ENCODE measurements around the gene TDRD9.

The TDRD9 gene

DNA sequence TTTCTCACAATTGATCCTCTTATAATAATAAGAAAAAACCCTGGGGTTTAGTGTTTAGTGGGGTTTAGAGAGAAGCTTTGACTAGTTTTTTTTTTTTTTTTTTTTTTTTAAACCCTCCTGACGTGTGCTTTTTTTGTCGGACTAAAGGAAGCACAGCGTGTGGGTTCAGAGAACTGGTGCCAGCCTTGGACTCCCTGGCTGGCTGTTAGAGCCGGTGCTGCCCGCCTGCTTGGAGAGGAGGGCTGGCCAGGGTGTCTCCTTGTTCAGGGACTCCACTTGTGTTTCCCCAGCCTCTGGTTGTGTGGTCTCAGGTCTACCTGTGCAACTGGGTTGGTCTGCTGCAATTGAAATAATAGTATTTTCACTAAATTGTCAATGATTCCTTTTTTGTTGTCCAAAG lies 103.1 kb downstream of the TDRD9 start:
- DNase-seq (ENCODE audit: low spot score), result no peak

DNA sequence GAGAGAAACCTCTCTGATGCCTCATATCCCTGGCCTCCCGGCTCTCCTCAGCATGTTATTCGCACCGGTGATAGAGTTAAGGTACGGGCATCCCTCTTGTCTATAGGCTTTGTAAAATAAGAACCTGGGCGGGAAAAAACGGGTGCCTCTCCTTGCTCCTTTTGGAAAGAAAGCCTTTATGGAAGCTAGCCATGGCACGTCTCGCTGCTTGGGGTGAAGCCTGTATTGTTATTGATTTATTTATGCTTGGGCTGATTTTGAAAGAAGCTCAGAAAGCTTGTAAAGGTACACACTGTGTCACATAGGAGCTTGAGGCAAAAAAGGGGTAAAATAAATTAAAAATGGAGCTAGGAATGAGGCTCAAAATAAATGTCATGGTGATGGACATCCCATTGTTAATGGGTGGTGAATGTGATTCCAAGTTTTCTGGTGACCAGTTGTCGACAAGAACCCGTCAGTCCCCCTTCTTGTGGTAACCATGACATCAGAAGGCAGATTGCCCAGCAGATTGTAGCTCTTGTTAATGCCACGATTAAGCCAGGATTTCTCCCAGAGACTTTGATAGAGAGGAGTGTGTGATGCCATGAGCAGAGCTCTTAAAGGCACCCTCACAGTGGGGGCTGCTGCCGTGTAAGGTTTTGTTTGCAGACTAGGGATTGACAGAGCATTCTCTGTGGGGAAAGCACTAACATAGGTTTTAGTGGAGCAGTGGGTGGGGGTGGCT lies 106.9 kb downstream of the TDRD9 start:
- DNase-seq (ENCODE audit: low spot score), result no peak

DNA sequence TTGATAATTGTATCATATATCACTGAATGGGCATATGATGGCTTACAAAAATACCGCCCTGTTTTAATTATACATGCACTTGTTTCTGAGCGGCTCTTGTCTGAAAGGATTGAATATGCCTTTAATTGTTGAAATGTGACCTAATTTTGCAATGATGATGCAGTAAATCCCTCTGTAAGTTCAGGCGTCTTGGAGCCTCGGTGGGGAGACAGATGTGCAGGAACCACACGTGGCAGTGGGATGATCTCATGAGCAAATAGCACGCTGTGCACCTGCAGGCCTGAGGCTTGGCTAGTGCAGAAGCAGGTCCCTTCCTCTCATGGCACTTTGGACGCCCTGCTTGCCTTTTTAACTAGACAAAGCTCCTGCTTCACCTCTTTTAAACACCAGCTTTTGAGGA lies 108.0 kb downstream of the TDRD9 start:
- no peak for DNase-seq (ENCODE audit: low spot score)

DNA sequence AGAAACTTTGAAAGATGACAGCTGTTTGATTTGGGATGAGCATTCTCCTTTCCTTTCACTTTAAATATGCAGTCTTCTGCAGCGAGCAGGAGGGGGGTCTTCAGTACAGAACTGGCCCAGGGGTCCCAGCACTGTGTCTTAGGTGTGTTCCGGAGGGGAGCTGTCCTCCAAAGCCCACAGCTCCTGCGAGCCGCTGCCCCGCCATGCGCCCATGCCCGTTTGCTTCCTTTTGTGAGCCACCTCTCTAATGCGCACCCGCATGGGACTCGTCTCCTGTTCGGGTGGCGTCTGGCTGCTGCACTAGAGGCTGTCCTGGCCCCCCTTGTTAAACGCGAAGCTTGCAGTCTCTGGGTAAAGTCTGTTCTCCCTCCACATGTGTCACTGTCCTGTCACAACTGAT lies 108.8 kb downstream of the TDRD9 start:
- no peak for DNase-seq (ENCODE audit: low spot score)

DNA sequence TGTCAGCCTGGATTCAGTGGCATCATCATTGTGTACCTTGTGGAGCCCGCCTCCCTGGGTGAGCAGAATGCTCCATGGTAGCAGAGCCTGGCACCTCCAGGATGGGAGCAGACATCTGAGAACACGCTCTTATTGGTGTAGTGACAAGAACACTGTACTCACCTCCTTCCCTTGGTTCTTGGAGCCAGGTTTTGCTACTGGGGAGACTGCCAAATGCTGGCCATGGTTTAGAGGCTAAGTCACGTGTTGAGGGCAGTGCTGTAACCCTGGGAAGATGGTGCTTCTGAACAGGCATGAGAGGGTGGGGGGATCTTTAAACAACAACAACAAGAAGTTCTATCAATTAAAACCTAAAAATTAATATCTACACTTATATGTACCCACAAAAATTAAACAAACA lies 109.6 kb downstream of the TDRD9 start:
- DNase-seq (ENCODE audit: low spot score), result no peak

DNA sequence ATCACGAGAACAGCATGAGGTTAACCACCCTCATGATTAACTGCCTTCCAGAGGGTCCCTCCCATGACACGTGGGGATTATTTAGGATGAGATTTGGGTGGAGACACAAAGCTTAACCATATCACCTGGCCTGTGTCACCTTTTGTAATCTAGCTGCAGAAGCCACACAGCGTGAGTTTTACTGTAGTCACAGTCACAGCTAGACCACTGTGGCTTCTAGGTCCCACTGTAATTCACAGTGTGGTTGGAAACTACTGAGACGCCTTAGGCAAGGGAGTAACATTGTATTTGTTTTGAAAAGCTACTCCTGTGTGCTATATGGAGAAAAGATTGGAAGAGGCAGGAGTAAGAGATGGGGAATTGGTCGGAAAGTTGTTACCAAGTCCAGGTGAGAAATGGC lies 111.0 kb downstream of the TDRD9 start:
- DNase-seq (ENCODE audit: low spot score), result no peak

DNA sequence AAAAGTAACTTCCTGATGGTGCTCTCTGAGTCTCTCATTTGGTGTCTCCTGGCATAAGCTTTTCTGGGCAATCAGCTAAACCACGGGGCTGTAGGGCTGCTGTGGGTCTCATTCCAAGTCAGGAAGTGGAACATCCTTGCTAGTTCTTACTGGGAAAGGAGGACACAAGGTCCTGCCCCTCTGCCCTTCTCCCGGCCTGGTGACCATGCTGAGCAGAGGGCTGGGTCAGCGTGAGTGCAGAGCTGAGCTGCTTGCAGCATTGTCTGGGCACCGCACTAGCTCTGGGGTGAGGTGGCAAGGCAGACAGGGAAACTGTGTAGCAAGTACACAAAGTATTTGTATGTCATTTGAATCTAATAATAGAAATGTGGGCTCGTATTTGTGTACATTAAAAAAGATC lies 112.3 kb downstream of the TDRD9 start:
- no peak for DNase-seq (ENCODE audit: low spot score)

DNA sequence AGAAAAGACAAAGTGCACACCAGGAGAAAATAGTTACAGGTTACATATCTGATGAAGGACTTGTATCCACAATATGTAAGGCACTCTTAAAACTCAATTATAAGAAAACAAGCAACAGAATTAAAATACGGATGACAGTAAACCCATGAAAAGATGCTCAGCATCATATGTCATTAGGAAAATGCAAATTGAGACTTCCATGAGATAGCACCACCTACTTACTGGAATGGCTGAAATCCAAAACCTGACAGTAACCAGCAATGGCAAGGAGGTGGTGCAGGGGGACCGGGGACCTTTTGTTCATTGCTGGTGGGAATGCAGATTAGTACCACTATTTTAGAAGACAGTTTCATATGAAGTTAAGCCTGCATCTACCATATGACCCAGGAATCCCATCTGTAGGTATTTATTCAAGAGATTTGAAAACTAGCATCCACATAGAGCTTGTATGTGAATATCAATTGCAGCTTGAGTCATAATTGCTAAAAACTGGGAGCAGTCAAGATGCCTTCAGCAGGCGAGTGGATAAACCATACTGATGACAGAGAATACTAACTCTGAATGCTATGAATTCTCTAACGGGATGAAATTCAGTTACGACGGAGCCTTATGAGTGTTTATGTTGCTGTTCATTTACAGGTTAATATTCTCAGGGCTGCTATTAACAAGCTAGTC lies 113.3 kb downstream of the TDRD9 start:
- DNase-seq (ENCODE audit: low spot score), result no peak

DNA sequence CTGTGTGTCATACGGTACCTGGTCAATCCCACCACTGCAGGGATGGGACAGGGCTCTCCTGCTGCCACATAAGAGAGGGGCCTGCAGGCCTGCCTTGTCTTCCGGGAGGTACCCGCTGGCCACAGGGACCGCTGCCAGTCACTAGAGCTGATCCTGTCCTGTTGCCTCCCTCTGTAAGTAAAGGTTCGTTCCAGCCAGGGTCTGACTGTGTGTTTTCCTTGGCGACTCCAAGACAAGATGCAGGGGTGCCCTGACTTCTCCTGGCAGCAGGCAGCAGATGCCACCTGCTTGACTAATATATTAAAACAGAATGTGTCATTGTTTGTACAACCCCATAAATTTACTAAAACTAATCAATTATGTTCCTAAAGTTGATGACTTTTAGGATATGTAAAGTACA lies 115.8 kb downstream of the TDRD9 start:
- DNase-seq (ENCODE audit: low spot score), result no peak

DNA sequence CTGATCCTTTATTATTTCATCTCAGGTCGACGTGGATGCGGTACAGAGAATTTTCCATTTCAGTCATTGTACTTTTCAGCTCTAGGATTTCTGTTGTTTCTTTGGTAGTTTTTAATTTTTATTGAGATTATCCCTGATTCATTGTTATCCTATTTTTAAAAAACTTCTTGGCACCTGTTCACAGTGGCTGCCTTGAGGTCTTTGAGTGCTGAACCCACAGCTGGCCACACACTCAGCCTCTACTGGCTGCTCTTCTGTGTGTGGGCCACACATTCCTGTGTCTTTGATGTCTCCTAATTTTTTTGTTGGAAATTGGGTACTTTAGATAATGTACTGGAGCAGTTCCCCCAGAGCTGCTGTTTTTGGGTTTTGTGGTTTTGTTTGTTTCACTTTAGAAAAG lies 119.5 kb downstream of the TDRD9 start:
- no peak for DNase-seq (ENCODE audit: low spot score)

DNA sequence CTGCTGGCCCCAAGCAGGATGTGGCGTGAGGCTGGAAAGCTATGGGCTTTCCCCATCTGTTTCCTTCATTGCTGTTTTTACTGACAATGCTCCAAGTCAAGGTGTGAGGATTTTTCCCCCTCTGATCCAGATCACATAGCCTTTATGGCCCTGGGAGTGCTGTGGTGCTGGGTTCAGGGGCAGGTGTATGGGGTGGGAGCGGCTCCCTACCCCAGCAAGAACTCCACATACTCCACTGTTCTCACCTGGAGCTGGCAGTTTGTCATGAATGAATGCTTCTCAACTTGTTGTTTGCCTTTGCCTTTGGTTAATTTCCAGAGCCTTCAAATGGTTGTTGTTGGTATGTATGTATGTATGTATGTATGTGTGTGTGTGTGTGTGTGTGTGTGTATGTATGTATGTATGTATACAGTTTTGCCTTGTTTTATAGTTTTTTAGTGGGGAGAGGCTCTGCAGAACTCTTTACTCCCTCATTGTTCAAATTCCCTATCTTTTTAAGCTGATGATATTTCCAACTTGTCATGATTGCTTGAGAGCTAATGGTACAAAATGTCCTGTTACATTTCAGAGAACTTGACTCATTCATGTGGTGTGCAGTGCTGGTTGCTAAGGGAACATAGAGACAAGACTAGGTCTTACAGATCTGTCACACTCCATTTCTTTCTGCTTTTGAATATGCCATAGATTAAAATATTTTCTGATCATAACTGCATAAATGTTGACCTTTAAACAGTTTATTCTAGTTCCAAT lies 120.7 kb downstream of the TDRD9 start:
- DNase-seq (ENCODE audit: low spot score), result no peak

DNA sequence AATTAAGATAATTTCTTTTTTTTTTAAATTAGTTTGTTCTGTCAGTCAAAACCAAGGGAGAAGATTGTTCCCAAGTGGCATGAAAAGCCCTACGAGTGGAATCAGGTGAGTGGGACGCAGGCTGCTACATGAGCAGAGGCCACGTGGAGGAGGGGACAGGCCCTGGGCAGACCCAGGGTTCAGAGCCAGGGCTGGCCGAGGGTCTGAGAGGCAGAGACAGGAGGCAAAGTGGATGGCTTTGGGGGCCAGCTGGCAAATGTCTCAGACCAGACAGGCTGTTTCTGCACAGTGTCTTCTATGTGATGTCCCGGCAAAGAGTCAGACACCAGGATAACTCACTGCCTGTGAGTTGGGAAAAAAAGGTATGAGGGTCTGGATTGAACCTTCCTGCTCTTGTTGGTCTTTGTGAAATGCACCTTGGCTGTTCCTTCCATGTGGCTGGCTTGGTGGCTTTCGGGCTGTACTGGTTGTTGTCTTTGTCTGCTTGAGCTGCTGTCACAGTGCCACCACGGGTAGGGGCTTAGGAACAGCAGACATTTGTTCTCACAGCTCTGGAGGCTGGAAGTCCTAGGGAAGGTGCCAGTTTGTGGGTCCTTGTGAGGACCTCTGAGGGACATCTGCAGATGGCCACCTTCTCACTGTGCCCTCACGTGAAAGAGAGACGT lies 121.5 kb downstream of the TDRD9 start:
- no peak for DNase-seq (ENCODE audit: low spot score)

DNA sequence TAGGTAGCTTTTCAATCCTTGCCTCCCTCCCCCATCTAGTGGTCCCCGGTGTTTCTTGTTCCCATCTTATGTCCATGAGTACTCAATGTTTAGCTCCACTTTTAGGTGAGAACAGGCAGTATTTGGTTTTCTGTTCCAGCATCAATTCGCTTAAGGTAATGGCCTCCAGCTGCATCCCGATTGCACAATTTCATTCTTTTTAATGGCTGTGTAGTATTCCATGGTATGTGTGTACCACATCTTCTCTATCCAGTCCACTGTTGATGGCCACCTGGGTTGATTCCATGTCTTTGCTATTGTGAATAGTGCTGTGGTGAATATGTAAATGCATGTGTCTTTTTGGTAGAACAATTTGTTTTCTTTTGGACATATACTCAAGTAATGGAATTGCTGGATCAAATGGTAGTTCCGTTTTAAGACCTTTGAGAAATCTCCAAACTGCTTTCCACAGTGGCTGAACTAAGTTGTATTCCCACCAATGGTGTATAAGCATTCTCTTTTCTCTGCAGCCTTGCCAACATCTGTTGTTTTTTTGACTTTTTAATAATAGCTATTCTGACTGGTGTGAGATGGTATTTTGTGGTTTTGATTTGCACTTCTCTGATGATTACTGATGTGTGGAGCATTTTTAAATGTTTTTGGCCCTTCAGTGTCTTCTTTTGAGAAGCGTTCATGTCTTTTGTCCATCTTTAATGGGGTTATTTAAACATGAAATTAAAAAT lies 123.0 kb downstream of the TDRD9 start:
- DNase-seq (ENCODE audit: low spot score), result no peak

DNA sequence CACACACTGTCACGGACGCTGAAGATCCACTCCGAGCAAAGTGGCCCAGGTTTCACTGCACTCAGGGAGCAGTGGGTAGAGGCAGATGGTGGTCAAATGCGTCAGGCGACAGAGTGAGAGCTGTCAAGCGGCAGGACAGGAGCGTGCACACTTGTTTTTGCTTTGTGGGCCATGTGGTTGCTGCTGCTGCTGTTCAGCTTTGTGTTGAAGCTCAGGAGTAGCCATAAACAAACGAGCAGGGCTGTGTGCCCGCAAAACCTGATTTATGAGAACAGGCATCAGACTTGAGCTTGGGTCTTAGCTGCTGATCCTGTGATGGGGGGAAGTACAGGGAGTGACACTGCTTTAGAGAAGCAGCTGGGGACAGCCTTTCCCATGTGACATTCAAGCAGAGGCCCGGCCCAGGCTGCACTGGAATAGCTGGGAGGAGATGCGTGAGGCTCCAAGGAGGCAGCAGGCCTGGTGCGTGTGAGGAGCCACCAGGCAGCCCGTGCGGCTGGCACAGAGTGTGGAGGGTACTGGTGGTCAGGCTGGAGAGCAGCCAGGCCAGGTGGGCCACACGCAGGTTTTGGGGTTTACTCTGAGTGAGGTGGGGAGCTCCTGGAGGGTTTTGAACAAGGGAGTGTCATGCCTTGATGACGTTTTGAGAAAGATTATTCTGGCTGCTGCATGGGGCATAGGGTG lies 126.1 kb downstream of the TDRD9 start:
- no peak for DNase-seq (ENCODE audit: low spot score)

DNA sequence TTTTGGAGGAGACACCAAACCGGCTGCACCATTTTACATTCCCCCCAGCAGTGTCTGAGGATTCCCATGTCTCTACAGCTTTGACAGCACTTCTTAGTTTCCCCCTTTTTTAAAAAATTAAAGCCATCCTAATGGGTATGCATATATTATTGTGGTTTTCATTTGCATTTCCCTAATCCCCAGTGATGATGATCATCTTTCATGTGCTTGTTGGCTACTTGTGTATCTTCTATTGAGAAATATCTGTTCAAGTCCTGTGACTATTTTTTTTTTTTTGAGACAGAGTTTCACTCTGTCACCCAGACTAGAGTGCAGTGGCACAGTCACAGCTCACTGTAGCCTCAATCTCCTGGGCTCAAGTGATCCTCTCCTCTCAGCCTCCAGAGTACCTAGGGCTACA lies 134.0 kb downstream of the TDRD9 start:
- DNase-seq (ENCODE audit: low spot score), result no peak

DNA sequence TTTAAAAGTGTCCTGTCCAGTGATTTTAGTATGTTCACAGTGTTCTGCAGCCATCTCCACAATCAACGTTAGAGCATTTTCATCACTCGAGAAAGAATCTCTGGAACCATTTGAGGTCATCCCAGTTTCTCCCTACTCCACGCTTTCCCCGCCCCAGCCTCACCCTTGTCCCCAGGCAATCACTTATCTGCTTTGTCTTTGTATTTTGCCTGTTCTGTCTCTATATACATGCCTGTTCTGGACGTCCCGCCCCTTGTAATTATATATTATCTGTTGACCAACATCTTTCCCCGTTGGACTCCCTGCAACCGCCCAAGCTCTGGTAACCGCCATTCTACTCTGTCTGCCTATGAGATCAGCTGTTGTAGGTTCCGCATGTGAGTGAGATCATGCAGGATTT lies 135.7 kb downstream of the TDRD9 start:
- DNase-seq (ENCODE audit: low spot score), result no peak

DNA sequence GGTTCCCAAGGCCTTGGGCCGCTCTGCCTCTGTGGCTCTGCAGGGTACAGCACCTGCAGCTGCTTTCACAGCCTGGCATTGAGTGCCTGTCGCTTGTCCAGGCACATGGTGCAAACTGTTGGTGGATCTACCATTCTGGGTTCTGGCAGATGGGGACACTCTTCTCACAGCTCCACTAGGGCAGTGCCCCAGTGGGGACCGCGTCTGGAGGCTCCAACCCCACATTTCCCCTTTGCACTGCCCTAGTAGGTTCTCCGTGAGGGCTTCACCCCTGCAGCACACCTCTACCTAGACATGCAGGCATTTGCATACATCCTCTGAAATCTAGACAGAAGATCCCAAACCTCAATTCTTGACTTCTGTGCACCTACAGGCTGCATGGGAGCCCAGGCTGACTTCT lies 138.0 kb downstream of the TDRD9 start:
- no peak for DNase-seq (ENCODE audit: low spot score)

DNA sequence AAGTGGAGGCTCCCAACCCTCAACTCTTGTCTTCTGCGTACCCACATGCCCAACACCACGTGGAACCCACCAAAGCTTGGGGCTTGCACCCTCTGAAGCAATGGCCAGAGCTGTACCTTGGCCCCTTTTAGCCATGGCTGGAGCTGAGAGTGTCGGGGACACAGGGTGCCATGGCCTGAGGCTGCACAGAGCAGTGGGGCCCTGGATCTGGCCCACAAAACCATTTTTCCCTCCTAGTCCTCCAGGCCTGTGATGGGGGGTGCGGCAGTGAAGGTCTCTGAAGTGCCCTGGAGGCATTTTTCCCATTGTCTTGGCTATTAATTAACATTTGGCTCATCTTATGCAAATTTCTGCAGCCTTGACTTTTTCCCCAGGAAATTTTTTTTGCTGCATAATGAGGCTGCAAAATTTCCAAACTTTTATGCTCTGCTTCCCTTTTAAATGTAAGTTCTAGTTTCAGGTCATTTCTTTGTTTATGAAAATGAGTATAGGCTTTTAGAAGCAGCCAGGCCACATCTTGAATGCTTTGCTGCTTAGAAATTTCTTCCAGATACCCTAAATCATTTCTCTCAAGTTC lies 138.6 kb downstream of the TDRD9 start:
- no peak for DNase-seq (ENCODE audit: low spot score)

DNA sequence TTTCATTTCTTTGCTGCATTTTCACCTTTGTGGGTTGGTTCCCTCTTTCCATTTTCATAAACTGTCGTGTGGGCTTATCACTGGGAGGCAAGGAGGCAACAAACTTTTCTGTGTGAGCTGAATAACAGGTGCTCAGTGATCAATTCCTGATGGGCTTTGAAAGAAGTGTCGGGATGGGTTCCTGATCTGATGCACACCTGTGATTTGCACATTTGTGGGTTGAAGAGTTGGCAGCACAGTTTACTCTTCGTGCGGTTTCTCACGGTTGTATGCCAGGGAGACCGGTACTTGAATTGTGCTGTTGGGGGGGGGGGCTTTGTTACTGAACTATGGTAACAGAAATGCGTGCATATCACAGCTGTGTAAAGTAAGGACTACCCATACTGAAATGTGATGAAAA lies 141.3 kb downstream of the TDRD9 start:
- DNase-seq (ENCODE audit: low spot score), result no peak

DNA sequence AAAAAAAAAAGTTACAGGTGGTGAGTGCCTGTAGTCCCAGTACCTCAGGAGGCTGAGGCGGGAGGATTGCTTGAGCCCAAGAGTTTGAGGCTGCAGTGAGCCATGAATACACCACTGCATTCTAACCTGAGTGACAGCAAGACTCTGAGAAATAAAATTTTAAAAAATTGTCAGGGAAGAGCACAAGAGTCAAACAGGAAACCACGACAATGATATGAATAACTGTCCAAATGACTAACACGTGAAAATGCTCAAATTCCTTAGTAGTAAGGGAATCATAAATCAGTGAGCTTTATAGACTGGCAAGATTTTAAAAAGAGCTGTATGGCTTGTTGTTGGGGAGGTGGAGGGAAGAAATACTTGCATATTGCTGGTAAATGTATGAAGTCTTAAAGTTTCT lies 144.3 kb downstream of the TDRD9 start:
- DNase-seq (ENCODE audit: low spot score), result no peak

DNA sequence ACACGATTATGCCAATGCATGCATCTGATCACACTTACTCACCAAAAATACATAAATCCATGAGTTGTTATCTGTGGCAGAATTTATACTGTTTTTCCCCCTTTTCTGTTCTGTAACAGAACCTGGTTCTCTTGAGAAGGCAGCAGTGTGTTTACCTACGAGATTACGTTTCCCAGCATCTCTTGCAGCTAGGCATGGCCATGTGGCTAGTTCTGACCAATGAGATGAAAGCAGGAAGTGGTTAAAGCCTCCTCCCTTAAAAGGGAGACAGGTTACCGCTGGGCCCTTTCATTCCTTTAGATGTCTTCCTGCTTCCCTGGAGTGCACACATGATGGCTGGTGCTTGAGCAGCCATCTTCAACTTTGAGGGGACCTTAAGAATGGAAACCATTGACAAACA lies 145.5 kb downstream of the TDRD9 start:
- DNase-seq (ENCODE audit: low spot score), result no peak
